ENCODE results near the gene UBAC2. TPM values are rescaled to one million over a fixed set of nuclear protein-coding genes. Genes with fewer than 3 reads are reported as not detected.
A peak's percentile ranks its signal among the peaks of the same experiment; 100 is the strongest.

UBAC2 gene
- total and polyA plus RNA-seq, 2 of the 8 experiments (the other 6 are each of a cell fraction or from before 2014, with no cell fraction given): 75.9 to 76.9 TPM

DNA sequence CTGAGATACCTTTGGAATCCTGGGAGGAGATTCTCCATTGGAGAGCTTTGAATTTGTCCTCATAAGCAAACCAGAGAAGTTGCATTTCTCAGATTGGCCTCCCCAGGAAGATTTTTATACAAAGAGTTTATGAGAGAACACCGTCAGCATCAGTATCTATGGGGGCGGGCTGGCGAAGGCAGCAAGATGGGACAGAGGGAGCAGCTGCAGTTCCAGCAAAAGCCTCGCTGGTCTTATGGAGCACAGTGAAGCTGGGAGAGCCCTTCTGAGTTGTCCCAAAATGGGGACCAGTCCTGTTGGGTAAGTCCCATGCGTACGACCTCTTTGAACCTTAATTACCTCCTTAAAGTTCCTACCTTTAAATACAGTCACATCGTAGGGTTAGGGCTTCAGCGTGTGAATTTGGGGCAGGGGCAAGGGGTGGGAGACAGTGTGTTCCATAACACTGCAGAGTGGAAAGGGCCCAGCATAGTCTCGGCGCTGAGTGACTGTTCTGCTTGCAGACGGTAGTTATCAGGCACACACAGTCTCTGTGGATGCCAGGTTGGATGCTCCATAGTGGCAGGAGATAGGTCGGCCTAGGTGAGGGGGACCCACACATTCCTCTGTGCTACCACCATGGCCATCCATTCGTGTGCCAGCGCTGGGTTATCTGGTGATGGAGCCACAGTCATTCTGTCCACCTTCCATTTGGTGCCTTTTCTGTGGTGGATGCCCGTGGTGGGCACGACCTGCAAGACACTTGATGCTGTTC, 141.5 kb downstream of the UBAC2 start:
- no peak overlapping the region for H3K18ac ChIP-seq (ENCODE audit: extremely low read depth, low read length)
- TF ChIP-seq, protein P1, sequence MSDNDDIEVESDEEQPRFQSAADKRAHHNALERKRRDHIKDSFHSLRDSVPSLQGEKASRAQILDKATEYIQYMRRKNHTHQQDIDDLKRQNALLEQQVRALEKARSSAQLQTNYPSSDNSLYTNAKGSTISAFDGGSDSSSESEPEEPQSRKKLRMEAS (IDR thresholded peaks at IDR 0.05): no peak
- TF ChIP-seq CEBPB (IDR thresholded peaks at IDR 0.05; ENCODE audit: low read depth, low read length) (no peak), JUN (IDR thresholded peaks at IDR 0.05; ENCODE audit: low read depth, low read length) (no peak), JUND (IDR thresholded peaks at IDR 0.05; ENCODE audit: low read length) (no peak), KDM5A (IDR thresholded peaks at IDR 0.05; ENCODE audit: low read length) (no peak), RFX5 (IDR thresholded peaks at IDR 0.05; ENCODE audit: borderline replicate concordance, low read depth, low read length) (no peak)
- TF ChIP-seq, protein P2, sequence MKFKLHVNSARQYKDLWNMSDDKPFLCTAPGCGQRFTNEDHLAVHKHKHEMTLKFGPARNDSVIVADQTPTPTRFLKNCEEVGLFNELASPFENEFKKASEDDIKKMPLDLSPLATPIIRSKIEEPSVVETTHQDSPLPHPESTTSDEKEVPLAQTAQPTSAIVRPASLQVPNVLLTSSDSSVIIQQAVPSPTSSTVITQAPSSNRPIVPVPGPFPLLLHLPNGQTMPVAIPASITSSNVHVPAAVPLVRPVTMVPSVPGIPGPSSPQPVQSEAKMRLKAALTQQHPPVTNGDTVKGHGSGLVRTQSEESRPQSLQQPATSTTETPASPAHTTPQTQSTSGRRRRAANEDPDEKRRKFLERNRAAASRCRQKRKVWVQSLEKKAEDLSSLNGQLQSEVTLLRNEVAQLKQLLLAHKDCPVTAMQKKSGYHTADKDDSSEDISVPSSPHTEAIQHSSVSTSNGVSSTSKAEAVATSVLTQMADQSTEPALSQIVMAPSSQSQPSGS (IDR thresholded peaks at IDR 0.05; ENCODE audit: low read length): no peak
- 91% methylated on average over 15 of the region's 16 CpGs; no CpG with 5 or more reads in 1 of the 2 experiments for WGBS, 2 experiments (ENCODE audit: extremely low coverage in 1 of 2, insufficient coverage in 1 of 2, insufficient read length in 1 of 2, insufficient replicate concordance in 2 of 2, low coverage in 1 of 2, low lambda C conversion rate in 2 of 2, missing lambda C conversion rate in 1 of 2)
- H3K27me3 ChIP-seq (replicated peaks in 1 of 4; ENCODE audit: control insufficient read depth in 3 of 4, extremely low read depth in 1 of 4, insufficient read depth in 3 of 4, low read length in 3 of 4): no peaks in the 10 kb centered on the region
- H3K56ac ChIP-seq (replicated peaks; ENCODE audit: insufficient read length, low read depth, low read length): no peak overlapping the region
- no peak overlapping the region for H3K23ac ChIP-seq (ENCODE audit: insufficient read length)
- no peak overlapping the region for H3K9ac ChIP-seq (replicated peaks in 1 of 4; ENCODE audit: extremely low read depth in 1 of 4, low read depth in 3 of 4, low read length in 3 of 4)
- H3K4me2 ChIP-seq (ENCODE audit: insufficient read depth in 1 of 2, low read depth in 2 of 2, low read length in 2 of 2): no peak overlapping the region
- no peaks in the 10 kb centered on the region for H3K23me2 ChIP-seq (ENCODE audit: low read depth, low read length)
- H3K9me3 ChIP-seq (ENCODE audit: insufficient read depth in 2 of 2, low read depth in 1 of 2, low read length in 1 of 2): no peaks in the 10 kb centered on the region
- H4K8ac ChIP-seq (ENCODE audit: extremely low read depth, insufficient read depth, low read length): no peak overlapping the region; the same call in 1 of the 2 replicates
- FAIRE-seq: no peak
- no peak overlapping the region for H2BK12ac ChIP-seq (ENCODE audit: low read depth, low read length)
- CTCF ChIA-PET (ENCODE audit: partially characterized antibody): interaction anchor here (0.6 to 1.7 kb wide), 4 partner anchors 10 to 308 kb away, joined by 3 to 7 read pairs (median 4); no protein-coding TSS in a partner anchor
- H4K20me1 ChIP-seq (replicated peaks in 1 of 2; ENCODE audit: control insufficient read depth in 1 of 2, insufficient read depth in 2 of 2, low read length in 2 of 2): peaks cover 0 to 6% of the 10 kb centered on the region in 2 experiments
- H2AK5ac ChIP-seq (ENCODE audit: low read depth, low read length): no peak overlapping the region
- DNase-seq (ENCODE audit: low read depth in 1 of 2, low spot score in 2 of 2): peak in 1 of 2 experiments; percentile 28
- H3K79me2 ChIP-seq (ENCODE audit: control insufficient read depth in 1 of 2, insufficient read depth in 2 of 2, low read length in 2 of 2): no peaks in the 10 kb centered on the region
- no peak overlapping the region for H2BK20ac ChIP-seq (ENCODE audit: low read length)
- H2BK120ac ChIP-seq (replicated peaks; ENCODE audit: low read depth, low read length): no peak overlapping the region
- H3K27ac ChIP-seq (ENCODE audit: low read depth, low read length): no peak overlapping the region
- H3K4me3 ChIP-seq (ENCODE audit: extremely low read depth in 1 of 4, insufficient read depth in 2 of 4, low read depth in 3 of 4, low read length in 4 of 4): no peak overlapping the region
- H3K4me1 ChIP-seq (replicated peaks in 1 of 4; ENCODE audit: control insufficient read depth in 3 of 4, insufficient read depth in 4 of 4, low read length in 3 of 4): no peaks in the 10 kb centered on the region
- no peak overlapping the region for H2AFZ ChIP-seq (ENCODE audit: low read length)
- H4K91ac ChIP-seq (replicated peaks; ENCODE audit: insufficient read length, low read length): no peak overlapping the region
- H2BK5ac ChIP-seq (ENCODE audit: low read depth, low read length): no peak overlapping the region
- H3K79me1 ChIP-seq (ENCODE audit: low read depth, low read length): no peaks in the 10 kb centered on the region; the same call in 1 of the 2 replicates
- peaks cover 2 to 20% (median 7%) of the 10 kb centered on the region in 4 experiments; a peak in 6 of 8 replicates for H3K36me3 ChIP-seq (ENCODE audit: control insufficient read depth in 2 of 4, insufficient read depth in 4 of 4, low read length in 3 of 4)
- H4K5ac ChIP-seq (ENCODE audit: insufficient read length, low read depth, low read length): no peak overlapping the region
- no peak overlapping the region for H2BK15ac ChIP-seq (ENCODE audit: low read length)
- POLR2A ChIA-PET (ENCODE audit: partially characterized antibody): interaction anchor here (1.5 kb wide), 1 partner anchor 13 kb away, joined by 3 read pairs; no protein-coding TSS in a partner anchor
- no peak overlapping the region for H3K14ac ChIP-seq (ENCODE audit: insufficient read length)
- no peak overlapping the region for H3K4ac ChIP-seq (replicated peaks; ENCODE audit: insufficient read length, low read depth, low read length)
